Stomach (tissue), 4 donors: ENCODE data around the gene IQSEC1.

Source experiments
- EP300 ChIP-seq: sonication (generic); formaldehyde crosslinking; IDR thresholded peaks from one replicate; pipeline ENCODE4 v1.6.1; 2017; ENCODE audit warnings: antibody characterized with exemption
- POLR2A ChIP-seq, 4 donors: fragments of 450-650 bp; IDR thresholded peaks; one replicate each; pipeline ENCODE4 v1.6.1; 2016; ENCODE audit warnings: antibody characterized with exemption in 4 of 4, control low read depth in 2 of 4, mild to moderate bottlenecking in 1 of 4, moderate library complexity in 1 of 4
- POLR2AphosphoS5 ChIP-seq, 3 donors: sonication (generic); formaldehyde crosslinking; IDR thresholded peaks; one replicate each; pipeline ENCODE4 v1.6.1; 2016; ENCODE audit warnings: antibody characterized with exemption in 3 of 3
- TF ChIP-seq, protein P1 (sequence below), 7 experiments: fragments of 450-650 bp in 4 of 7; fragments of 200-600 bp in 3 of 7; sonication (generic) in 3 of 7; IDR thresholded peaks; one replicate each; pipeline ENCODE4 v1.5.1; 2016 to 2019; ENCODE audit warnings: antibody characterized with exemption in 7 of 7, control low read depth in 2 of 7, mild to moderate bottlenecking in 1 of 7

DNA sequence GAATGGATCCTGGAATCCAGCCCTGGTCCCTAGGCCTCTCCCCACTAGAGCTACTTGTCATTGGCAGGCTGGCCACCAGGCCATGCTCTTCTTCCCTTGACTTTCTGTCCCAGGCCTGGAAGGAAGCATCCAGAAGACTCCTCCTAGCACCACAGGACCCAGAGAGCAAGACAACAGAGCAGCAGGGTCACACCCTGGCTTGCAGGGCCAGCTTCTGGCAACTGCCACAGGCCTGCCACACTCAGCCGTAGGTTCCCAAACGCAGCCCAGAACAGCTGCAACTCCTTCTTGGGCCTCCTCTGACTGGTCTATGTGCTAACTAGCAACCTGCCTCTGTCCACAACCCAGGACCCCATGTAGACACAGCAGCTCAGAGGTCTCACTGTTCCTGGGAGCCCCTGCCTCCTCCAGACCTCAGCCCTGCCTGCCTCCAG, 195.1 kb downstream of the IQSEC1 start:
- TF ChIP-seq EP300: no peak
- no peak for TF ChIP-seq POLR2A (IDR thresholded peaks at IDR 0.05)
- TF ChIP-seq, protein P1, sequence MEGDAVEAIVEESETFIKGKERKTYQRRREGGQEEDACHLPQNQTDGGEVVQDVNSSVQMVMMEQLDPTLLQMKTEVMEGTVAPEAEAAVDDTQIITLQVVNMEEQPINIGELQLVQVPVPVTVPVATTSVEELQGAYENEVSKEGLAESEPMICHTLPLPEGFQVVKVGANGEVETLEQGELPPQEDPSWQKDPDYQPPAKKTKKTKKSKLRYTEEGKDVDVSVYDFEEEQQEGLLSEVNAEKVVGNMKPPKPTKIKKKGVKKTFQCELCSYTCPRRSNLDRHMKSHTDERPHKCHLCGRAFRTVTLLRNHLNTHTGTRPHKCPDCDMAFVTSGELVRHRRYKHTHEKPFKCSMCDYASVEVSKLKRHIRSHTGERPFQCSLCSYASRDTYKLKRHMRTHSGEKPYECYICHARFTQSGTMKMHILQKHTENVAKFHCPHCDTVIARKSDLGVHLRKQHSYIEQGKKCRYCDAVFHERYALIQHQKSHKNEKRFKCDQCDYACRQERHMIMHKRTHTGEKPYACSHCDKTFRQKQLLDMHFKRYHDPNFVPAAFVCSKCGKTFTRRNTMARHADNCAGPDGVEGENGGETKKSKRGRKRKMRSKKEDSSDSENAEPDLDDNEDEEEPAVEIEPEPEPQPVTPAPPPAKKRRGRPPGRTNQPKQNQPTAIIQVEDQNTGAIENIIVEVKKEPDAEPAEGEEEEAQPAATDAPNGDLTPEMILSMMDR (IDR thresholded peaks at IDR 0.05): no peak
- TF ChIP-seq POLR2AphosphoS5 (IDR thresholded peaks at IDR 0.05): no peak
